OCI-LY1 (cell line): ENCODE data around the gene AKT2.

Experiments used
- CTCF ChIP-seq: fragments of 200-600 bp; sonication (generic), shearing (Covaris generic); IDR thresholded peaks from 2 replicates; pipeline ENCODE4 v1.5.1; 2017; ENCODE audit warnings: mild to moderate bottlenecking, antibody characterized with exemption, low read length, moderate library complexity, mixed read lengths
- EZH2 ChIP-seq: fragments of 200-600 bp; sonication (generic), shearing (Covaris generic); IDR thresholded peaks from 2 replicates; pipeline ENCODE4 v1.8.0; 2017; ENCODE audit warnings: borderline replicate concordance, mixed run types, mild to moderate bottlenecking, antibody characterized with exemption, low read length, moderate library complexity, mixed read lengths

GRCh38 chr19:40284501-40285352, at the start of gene AKT2:
- TF ChIP-seq CTCF (no peak), EZH2 (no peak)
